HG03060 (cell line): ENCODE measurements around the gene FAM236B.
"Not testable (repeated sequence)": the region's sequence is repeated elsewhere in the genome, so short reads cannot be mapped to it uniquely, and the experiment has no call there.

Experiments
- ATAC-seq: cut with Tn5 transposase; IDR thresholded peaks from one replicate; pipeline ENCODE4 v1.9.1; 2021; ENCODE audit warnings: low read depth, moderate number of reproducible peaks; ENCODE audit not compliant: unreplicated experiment

The FAM236B gene

DNA sequence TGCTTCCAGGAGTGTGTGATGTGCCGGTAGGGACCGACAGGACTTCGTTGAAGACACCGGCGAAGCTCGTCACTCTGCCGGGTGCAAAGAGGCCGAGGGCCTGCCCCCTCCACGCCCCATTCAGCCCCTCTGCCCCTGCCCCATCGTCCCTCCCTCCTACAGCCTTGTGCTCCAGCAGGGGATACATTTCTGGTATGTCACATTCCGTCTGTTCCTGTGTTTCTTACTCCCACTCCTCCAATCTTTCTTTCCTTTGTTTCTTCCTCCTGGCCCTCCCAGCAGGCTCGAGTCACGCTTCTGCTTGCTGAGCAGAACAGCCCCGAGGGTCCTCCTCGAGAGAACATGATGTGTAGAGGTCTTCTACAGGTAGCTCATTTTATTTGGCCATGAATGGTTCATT lies at the start of gene FAM236B:
Gene FAM236B (minus strand): TSS at position 101 of the 400 bp plus-strand sequence. CDS start 100 bp downstream, at position 1.
- ATAC-seq: not testable (repeated sequence)

DNA sequence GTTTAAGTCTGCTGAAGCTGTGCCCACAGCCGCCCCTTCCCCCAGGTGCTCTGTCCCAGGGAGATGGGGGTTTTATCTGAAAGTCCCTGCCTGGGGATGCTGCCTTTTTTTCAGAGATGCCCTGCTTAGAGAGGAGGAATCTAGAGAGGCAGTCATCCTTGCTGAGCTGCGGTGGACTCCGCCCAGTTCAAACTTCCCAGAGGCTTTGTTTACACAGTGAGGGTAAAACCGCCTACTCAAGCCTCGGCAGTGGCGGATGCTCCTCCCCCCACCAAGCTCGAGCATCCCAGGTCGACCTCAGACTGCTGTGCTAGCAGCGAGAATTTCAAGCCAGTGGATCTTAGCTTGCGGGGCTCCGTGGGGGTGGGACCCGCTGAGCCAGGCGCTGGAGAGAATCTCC lies 48.2 kb upstream of the FAM236B start:
- not testable (repeated sequence) for ATAC-seq

GRCh38 chrX:72808110-72808509 lies 25.6 kb upstream of the FAM236B start, which contains the start of gene FAM236D:
Gene FAM236D, minus strand, starts transcription at chrX:72808210. Its CDS starts 100 bp downstream, at chrX:72808110.
- ATAC-seq: not testable (repeated sequence)

DNA sequence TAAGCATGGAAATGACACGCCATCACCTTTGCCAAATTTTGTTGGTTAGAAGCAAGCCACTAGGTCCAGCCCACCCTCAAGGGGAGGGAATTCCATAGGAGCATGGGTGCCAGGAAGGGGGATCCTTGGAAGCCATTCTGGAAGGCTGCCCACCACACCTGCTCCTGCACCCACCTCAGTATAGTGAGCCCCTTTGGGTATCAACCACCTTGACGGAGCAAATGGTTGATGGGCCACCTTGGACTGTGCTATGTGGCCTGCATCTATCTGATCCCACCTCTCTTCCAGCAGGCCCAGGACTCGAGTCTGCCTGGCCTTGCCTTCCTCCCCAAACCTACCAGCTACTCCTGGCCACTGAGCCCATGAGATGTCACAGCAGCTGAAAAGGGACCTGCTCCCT lies 7.9 kb upstream of the FAM236B start:
- ATAC-seq: not testable (repeated sequence)

- ATAC-seq: not testable (repeated sequence)
Observed at GRCh38 chrX:72788142-72788541, 5.7 kb upstream of the FAM236B start.

DNA sequence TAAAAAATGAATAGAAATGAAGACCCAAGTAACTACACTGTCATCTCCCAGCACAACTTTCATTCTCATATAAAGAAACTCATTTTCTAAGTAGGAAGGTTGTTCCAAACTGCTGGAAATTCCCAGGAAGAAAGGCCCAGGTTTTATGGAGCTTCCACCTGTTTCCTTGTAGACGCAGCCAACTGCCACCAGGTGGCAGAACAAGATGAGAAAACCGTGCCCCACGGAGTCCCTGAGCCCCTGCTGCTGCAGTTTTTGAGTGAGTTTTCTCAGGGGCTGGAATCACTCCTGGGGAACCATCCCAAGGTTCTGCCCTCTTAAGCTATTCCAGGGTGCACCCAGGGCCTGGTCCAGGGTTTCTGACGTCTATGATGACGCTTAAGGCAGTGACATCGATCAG lies 1.5 kb upstream of the FAM236B start:
- ATAC-seq: not testable (repeated sequence)

- not testable (repeated sequence) for ATAC-seq
Observed at GRCh38 chrX:72783365-72783936, 991 bp upstream of the FAM236B start.

- ATAC-seq: not testable (repeated sequence)
Observed at GRCh38 chrX:72778146-72778545, 4.3 kb downstream of the FAM236B start.

DNA sequence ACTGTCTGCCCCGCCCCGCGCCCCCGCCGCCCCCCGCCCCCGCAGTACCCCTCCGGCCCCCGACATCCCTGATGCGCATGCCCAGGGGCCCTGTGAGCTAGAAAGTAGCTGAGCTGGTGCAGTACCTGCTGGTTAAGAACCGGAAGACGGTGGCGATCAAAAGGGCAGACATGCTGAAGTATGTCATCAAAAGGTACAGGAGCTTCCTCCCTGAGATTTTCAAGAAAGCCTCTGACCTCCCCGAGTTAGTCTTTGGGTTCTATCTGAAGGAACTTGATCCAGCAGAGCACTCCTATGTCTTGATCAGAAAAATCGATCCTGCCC lies 5.0 kb downstream of the FAM236B start:
- ATAC-seq: peak; percentile 69

DNA sequence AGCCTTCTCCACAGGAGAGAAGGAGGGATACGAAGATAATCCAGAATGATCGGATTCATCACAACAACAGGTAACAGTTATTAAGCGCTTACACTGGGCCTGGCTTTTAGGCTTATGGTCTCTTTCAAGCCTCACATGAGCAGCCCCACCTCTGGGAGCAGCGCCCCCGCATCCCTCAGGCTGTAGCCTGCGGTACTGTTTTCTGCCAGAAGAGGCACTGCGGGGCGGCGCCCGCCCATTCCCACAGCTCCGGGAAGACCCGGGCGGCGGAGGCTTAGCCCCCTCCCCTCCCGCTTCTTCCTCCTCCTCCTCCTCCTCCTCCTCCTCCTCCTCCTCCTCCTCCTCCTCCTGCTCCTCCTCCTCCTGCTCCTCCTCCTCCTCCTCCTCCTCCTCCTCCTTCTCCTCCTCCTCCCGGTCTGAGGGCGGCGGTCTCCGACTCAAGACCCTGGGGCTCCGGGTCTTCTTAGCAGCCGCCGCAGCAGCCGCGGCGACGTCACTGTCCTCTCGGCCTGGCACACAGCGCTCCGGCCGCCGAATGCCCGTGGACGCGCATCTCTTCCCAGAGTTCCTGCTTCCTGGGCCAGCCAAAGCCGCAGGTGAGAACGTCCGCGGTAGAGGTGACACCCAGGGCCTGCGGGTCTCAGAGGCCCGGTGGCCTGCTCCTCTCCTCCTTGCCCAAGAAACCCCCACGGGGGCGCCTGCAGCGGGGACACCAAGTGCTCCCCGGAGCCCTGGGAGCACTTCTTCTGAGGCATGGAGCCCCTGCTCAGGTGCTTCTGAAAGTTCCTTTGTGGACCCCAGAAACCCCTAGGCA lies 5.6 kb downstream of the FAM236B start, which contains the start of gene DMRTC1B:
Gene DMRTC1B (plus strand): TSS at position 238 of the 814 bp plus-strand sequence. CDS start 68,246 bp downstream, outside the sequence.
- peak; percentile 69 for ATAC-seq

DNA sequence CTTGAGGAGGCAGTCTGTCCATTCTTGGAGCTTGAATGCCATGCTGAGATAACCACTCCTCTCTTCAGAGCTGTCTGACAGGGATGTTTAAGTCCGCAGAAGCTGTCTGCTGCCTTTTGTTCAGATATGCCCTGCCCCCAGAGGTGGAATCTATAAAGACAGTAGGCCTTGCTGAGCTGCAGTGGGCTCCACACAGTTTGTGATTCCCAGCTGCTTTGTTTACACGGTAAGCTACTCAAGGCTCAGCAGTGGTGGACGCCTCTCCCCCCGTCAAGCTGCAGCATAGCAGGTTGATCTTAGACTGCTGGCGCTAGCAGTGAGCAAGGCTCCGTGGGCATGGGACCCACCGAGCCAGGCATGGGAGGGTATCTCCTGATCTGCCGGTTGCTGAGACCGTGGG lies 22.0 kb downstream of the FAM236B start:
- not testable (repeated sequence) for ATAC-seq

- not testable (repeated sequence) for ATAC-seq
Observed at GRCh38 chrX:72748545-72748944, 33.9 kb downstream of the FAM236B start.

DNA sequence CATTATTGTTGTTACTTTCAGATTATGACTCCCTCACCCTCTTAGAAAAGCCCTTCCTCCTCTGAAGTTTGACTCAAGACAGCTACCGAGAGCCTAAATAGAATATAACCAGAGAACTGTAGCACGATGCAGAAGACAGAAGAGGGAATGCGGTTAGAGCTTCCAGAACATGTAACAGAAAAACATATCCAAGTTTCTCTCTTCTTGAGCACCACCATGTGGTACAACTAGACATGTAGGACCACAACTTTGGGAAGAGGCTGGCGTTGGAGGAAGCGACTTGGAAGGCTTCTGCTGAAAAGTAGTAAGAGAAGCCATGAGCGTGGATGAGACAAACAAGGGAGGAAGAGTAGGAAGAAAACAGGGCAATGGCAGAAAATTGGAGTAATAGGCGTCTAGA lies 36.9 kb downstream of the FAM236B start:
- not testable (repeated sequence) for ATAC-seq

DNA sequence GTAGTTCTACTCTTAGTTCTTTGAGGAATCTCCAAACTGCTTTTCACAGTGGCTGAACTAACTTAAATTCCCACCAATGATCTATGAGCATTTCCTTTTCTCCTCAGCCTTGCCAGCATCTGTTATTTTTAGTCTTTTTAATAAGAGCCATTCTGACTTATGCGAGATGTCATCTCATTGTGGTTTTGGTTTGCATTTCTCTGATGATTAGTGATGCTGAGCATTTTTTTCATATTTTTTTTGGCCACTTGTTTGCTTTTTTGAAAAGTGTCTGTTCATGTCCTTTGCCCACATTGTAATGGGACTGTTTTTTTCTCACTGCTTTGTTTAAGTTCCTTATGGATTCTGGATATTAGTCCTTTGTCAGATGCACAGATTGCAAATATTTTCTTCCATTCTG lies 46.9 kb downstream of the FAM236B start:
- ATAC-seq: no peak

DNA sequence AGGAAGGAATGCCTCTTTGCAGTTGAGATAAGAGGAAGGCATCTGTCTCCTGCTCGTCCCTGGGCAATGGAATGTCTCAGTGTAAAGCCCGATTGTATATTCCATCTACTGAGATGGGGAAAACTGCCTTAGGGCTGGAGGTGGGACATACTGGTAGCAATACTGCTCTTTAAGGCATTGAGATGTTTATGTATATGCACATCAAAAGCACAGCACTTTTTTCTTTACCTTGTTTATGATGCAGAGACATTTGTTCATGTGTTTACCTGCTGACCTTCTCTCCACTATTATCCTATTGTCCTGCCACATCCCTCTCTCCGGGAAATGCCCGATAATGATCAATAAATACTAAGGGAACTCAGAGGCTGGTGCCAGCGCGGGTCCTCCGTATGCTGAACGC lies 48.8 kb downstream of the FAM236B start:
- ATAC-seq: not testable (repeated sequence)
